DMS53 treated with DMSO at 0.1 percent for 48 hours (cell line): Measurements from ENCODE around the gene ZNF235.
"Not testable (repeated sequence)": the region's sequence is repeated elsewhere in the genome, so short reads cannot be mapped to it uniquely, and the experiment has no call there.

Experiments used
- DNase-seq: peaks from one replicate; lab custom pipeline; 2025; ENCODE audit not compliant: unreplicated experiment; lab: John Stamatoyannopoulos, UW

The ZNF235 gene

GRCh38 chr19:44258136-44258535 lies 46.7 kb downstream of the ZNF235 start:
- no peak for DNase-seq

GRCh38 chr19:44255705-44256411 lies 49.0 kb downstream of the ZNF235 start:
- no peak for DNase-seq

- DNase-seq = no peak
These were observed 50.3 kb downstream of the ZNF235 start for GRCh38 chr19:44254496-44254895.

- not testable (repeated sequence) for DNase-seq
These were observed 51.4 kb downstream of the ZNF235 start for GRCh38 chr19:44253392-44253791.

GRCh38 chr19:44252332-44252731 lies 52.5 kb downstream of the ZNF235 start:
- not testable (repeated sequence) for DNase-seq

- no peak for DNase-seq
These were observed 68.4 kb downstream of the ZNF235 start for GRCh38 chr19:44236384-44236783.
